ENCODE data around the gene ATF3.

DNA sequence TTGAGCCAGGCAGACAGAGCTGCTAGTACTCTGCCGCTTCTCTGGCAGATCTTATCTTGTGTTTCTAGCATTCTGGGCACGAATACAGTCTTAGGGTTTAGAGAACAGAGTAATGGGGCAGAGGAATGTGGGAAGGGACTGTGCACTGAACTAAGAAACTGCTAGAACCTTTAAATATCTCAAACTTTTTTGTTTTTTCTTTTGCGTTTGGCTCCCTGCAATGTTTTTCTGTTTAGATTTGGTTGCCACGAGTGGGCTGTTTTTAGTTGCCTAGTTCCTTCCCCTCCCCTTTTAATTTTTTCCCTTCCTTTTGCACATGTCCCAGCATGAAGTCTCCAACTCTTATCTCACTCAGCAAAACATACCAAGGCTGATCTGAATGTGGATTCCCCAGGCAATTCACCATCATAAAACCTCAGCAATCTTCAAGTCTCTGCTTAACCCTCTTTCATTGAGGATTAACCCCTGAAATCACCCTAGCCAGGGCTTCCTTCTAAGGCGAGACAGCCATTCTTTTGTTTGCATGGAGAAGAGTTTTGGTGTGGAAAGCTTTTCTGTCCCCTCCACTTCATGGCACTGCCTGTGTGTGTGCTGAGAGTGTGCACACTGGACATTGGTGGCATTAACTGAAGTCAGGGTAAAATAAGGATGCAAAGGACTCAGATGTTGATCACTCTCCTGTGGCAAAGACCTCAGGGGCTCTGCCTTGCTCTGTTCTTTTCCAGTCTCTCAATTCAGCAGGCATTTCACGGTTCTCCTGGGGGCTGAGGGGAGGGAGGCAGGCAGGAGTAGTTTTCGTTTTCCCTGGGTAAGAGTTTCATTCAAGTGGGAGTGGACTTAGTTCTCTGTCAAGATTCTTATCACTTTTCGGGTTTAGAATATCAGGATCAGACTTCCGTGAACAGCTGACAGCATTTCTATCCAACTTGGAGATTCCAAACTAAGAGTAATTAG lies 2.8 kb upstream of the ATF3 start:
- TF ChIP-seq POLR2A (IDR thresholded peaks at IDR 0.05; ENCODE audit: low read depth, low read length) (no peak), POLR2AphosphoS5 (IDR thresholded peaks at IDR 0.05; ENCODE audit: low read depth, low read length) (no peak)
